GM21390 (cell line): ENCODE data around the gene H2AZ1.
A peak's percentile ranks its signal among the peaks of the same experiment; 100 is the strongest.
"Not testable (repeated sequence)": the region's sequence is repeated elsewhere in the genome, so short reads cannot be mapped to it uniquely, and the experiment has no call there.

Source experiments
- ATAC-seq: cut with Tn5 transposase; IDR thresholded peaks from one replicate; pipeline ENCODE4 v1.9.1; 2021; ENCODE audit not compliant: unreplicated experiment

Gene H2AZ1

DNA sequence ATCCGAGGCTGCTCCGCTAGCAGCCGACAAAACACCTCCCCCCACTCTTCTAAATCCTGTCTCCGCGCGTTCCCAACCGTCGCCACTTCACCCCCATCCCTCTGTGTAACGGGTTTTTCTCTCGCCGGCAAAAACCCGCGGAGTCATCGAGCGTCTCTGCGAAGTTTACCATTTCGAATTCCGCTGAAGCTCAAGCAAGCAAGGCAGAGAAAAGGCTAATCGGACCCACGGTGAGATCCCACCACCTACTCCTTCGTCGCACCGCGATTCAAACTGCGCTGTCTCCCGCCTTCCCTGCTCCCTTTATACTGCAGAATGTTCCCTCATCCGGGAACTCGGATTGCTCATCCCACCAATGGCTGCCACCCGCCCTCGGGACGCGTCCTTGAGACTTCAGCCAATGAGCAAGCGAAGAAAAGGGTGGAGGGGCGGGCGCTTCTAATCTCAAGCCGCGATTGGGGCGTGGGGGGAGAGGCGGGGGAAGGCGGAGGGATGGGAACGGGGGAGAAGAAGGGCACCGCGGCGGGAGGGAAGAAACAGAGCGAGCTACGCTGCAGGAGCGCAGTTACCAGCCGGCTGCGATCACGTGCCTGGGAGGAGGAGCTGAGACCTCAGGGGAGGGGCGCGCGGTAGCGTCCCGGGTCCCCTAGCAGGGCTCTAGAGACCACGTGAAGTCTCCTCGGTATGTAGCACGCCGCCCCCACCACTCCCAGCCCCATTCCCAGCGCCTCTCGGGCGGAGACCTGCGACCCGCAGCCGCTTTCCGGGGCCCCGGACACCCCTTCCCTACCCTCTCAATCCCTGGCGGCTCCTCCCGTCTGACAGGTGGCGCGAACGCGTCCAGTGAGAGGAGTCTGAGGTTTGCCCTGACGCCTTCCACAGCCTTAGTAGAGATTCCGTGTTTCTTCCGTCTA, at the start of gene H2AZ1:
TSS of gene H2AZ1 (minus strand) at position 277 of the 914 bp plus-strand sequence. CDS start at position 172, 105 bp downstream.
- peak; percentile 63 for ATAC-seq

DNA sequence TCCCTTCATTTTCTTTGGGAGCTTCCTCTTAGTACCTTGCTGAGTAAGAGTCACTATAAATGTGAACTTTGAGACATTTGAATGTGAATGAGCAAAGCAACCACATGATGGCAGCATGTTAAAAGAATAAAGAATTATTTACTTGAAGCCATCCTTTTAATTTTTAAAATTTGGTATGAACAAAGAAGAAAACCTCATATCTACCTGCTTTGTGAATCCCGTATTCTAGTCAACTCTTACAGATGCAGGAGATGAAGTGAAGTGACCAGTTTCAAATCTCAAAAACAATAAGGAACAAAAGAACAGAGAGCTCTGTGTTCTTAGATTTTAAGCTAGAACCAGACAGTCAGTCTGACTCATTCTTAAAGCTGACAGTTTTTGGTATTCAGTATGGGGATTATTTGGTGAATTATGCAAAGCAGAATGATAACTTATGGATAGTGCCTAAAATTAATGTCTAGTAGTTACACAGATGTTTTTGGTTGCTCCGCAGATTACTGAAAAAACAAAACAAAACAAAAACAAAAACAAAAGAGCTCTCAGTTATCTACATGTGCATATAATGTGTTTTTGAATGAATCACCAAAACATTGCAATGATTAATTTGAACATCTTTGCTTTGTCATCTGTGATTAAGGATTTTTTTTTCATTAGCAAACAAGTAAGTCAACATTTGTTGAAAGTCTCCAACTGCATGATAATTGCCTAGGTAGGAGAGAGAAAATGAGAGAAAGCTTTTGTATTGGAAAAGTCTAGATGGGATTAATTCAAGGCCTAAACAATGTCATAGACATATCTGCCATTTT, 48.2 kb upstream of the H2AZ1 start:
- ATAC-seq, result peak; percentile 75

DNA sequence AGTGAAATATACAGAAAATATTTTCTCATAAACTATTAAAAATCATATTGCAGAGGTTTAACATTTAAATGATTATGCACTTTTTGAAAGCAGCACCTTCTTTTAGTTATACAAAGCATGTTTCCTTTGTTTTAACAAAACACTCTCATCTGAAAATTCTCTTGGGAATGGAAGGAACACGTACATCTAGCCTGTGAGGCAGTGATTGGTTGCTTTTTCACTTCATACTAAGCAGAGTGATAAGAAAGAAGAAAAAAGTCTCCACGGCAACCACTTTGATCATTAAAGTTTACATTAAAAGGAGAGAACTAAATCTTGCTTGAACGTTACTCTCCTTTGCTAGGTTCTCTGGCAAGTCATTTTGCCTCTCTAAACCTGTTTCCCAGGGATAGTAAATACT, 41.7 kb upstream of the H2AZ1 start:
- ATAC-seq, result no peak

DNA sequence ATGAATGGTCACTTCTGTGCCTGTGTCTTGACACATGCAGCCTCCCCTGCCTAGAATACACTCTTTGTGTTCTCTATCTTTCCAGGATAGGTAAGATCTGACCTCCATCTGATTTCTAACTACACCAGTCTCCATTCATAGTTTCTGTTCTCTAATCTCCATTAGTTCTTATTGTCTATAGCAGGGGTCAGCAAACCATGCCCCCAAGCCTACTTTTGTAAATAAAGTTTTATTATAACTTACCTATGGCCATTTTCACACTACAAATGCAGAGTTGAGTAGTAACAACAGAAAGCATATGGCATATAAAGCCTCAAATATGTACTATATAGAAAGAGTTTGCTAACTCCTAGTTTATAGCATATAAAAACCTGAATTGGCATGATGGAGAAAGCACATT, 37.6 kb upstream of the H2AZ1 start:
- ATAC-seq, result no peak

DNA sequence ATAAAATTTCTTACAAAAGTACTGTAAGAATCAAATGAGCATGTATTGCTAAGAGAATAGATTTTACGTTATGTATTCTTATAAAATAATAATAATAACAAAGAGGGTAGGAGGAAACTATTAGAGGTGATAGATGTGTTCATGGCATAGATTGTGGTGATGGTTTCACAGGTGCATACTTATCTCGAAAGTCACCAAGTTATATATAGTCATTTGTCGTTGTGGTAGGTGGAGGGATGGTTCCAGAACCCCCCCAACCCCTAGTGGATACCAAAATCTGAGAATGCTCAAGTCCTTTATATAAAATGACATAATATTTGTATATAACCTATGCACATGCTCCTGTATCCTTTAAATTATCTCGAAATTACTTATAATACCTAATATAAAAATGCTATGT, 36.7 kb upstream of the H2AZ1 start:
- ATAC-seq, result peak; percentile 49

DNA sequence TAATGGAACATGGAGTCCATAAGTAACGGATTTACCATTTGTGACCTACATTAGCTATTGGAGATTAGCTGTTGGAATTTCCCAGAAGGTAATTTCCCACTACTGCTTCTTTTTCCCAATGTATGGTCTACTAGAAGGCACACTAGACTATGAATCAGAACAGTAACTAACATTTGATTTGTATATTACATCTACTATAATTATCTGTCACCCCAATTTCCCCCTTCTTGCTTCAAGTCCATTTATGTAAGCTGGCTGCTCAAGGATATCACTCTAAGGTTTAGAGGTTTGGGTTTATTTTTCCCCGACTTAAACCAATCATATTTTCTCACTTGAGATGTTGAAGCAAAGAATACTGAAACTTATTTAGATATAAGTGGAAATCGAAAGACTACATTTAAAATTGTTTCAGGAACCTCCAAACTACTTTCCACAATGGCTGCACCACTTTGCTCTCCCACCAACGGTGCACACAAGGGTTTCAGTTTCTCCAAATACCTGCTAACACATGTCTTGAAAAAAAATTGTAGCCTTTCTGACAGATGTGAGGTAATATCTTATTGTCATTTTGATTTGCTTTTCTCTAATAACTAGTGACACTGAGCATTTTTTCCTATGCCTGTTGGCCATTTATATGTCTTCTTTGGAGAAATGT, 33.3 kb upstream of the H2AZ1 start:
- ATAC-seq, result peak; percentile 59

DNA sequence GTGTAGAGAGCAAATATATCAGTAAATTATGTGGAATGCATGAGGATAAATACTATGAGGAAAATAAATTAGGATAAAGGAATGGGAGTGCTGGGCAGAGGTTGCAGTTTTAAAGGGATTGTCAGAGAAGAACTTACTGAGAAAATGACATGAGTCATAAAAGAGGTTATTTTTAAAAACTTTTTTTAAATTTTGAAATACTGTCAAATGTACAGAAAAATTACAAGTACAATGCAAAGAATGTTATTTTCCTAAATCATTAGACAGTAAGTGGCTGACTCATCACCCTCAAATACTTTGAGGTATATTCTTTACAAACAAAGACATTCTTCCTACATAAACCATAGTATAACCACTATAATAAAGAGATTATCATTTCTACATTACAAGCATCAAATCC, 29.8 kb upstream of the H2AZ1 start:
- ATAC-seq, result no peak

DNA sequence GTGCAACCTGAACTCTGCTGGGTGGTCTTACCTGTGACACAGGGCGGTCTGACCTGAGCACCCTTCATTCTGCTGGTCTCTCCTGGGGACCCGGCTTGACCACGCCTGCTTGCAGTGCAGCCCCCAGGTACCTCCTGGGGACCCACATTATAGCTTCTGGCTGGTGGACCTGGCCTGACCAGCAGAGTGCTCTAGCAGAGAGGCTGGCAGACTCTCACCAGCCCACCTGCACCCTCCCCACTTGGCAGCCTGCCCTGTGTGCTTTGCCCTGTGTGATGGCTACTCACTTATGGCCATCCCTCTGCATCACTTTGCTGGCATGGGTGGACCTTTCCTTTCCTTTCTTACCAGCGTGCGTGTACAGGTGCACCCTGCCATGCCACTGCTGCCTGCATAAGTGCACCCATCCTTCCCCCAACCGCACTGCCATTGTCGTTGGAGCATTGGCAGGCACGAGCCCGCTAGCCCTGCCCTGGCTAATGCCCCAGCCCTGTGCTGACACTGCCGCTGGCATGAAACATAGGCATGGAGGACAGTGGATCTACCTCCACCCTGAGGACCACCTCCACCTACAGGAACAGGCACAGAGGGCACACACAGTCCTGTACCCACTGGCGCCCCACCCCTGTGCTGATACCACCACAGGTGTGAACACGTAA, 21.5 kb upstream of the H2AZ1 start:
- ATAC-seq, result no peak

DNA sequence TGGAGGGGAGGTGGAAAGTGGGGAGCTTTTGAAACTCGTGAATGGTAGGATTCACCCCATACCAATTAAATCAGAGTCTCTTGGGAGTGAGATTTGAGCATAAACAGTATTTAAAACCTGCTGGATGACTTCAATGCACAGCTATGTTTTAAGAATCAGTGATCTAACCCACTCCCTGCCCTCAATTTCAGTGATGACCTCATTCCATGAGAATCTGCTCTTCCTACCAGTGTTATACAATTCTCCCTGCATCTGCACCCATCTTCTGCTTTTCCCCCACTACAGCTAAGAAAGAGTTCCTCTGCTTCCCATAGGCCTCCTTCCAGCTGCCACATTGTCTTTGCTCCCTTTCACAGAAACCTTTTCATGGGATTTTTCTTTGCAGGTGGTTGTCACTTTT, 18.3 kb upstream of the H2AZ1 start:
- ATAC-seq, result no peak

DNA sequence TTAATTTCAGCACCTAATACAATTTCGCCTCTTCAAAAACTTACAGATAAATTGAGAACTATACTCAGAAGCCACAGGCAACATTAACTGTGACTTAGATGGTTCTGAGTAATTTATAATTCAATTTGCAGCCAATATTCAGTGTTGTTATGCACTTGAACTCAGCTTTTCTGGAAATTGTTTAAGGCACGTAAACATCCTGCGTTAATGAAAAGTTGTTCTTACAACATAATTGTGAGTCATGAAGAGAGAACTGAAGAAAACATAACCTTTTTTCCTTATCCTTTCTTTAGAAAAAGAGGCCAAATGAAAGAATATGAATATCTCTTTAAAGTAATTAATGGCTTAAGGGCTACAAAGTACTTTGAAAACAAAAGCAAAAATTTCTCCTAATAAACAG, 16.6 kb upstream of the H2AZ1 start:
- no peak for ATAC-seq

DNA sequence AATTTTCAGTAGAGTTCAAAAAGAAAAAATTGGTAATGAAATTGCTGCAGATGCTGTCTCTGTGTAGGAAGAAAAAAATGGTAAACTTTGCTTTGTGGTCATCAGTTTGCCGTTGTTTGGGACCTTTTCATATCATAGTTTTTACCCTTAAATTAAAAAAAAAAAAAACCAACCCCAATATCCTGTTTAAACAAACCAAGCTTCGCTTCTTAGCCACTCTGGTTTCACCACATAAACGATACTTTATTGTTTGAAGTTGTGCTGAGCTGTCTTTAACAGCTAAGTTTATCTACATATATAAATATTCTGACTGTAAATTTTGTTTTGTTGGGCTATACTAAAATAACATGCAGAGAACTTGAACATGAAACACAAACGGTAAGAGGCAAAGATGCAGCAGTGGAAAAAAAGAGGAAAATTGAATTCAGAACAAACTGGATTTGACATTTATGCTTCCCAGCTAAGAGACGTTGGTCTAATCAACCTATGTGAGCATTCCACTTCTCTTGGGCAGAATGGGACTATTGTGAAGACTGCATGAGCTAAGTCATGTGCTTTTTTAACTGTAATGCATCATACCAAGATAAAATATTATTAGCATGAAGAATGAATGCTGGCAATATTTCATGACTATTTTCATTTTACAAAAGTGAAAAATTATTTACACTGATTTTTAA, 15.7 kb upstream of the H2AZ1 start:
- ATAC-seq, result no peak

DNA sequence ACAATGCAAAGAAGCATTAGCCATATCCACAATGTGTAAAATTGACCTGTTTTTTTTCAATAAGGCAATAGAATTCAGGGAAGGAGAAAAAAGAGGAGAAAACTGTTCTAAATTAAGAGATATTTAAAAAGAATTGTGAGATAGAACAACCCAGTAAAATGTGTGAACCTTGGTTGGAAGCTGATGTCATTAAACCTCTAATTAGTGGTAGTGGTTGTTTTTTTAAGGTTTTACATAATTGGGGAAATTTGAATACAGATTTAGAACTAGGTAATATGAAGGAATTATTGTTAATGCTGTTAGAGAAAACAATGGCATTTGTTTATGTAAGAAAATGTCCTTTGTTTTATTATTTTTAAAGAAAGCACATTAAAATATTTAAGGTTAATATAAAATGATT, 15.1 kb upstream of the H2AZ1 start:
- no peak for ATAC-seq

DNA sequence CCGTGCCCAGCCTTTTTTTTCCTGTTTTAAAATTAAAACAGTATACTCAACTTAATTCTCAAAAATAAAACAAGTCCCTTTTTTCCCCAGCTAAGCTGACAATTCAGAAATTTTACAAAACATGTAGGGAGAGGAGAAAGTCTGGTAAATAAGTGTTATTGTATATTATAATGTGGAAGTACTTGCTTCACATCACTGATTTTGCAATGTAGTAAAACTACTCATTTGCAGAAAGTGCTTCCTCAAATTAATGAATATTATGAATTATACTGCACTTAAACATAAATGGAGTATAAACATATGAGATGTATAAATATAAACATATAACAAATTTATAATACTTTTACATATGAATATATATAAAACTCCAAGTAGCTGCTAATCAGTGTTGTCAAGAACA, 11.6 kb upstream of the H2AZ1 start:
- no peak for ATAC-seq

DNA sequence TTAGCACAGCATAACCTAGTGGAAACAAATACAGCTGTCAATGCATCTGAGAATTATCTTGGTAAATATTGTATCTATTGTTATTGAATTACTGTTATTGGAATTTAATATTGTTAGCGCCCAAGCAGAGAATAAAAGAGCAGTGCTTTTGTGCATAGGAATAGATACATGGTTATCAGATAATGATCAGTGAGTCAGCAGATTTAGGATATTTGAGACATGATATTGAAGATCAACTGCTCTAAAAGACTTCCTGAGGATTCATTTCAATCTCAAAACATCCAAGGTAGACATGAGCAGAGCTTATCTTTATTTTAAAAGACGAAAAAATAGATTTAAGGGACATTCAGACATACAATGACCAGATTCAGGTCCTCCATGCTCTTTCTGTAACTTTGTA, 10.6 kb upstream of the H2AZ1 start:
- ATAC-seq, result no peak

DNA sequence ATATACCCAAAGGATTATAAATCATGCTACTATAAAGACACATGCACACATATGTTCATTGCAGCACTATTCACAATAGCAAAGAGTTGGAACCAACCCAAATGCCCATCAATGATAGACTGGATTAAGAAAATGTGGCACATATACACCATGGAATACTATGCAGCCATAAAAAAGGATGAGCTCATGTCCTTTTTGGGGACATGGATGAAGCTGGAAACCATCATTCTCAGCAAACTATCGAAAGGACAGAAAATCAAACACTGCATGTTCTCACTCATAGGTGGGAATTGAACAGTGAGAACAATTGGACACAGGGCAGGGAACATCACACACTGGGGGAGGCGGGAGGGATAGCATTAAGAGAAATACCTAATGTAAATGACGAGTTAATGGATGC, 8.1 kb upstream of the H2AZ1 start:
- ATAC-seq, result not testable (repeated sequence)

DNA sequence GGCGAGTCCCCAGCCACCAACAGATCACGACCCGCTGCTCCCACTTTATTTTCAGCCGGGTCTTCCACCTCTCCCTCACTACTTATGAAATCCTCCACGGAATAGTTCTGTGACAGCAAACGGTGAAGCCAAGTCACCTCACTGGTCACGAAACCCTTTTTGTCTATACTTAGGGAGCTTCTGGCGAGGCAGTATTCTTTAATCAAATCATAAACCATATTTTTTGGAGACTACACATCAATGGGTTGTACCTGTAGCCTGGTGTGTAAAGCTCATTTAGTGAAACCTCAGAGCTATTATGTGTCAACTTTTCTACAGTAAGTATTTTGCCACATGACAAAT, 809 bp upstream of the H2AZ1 start:
- ATAC-seq, result no peak

DNA sequence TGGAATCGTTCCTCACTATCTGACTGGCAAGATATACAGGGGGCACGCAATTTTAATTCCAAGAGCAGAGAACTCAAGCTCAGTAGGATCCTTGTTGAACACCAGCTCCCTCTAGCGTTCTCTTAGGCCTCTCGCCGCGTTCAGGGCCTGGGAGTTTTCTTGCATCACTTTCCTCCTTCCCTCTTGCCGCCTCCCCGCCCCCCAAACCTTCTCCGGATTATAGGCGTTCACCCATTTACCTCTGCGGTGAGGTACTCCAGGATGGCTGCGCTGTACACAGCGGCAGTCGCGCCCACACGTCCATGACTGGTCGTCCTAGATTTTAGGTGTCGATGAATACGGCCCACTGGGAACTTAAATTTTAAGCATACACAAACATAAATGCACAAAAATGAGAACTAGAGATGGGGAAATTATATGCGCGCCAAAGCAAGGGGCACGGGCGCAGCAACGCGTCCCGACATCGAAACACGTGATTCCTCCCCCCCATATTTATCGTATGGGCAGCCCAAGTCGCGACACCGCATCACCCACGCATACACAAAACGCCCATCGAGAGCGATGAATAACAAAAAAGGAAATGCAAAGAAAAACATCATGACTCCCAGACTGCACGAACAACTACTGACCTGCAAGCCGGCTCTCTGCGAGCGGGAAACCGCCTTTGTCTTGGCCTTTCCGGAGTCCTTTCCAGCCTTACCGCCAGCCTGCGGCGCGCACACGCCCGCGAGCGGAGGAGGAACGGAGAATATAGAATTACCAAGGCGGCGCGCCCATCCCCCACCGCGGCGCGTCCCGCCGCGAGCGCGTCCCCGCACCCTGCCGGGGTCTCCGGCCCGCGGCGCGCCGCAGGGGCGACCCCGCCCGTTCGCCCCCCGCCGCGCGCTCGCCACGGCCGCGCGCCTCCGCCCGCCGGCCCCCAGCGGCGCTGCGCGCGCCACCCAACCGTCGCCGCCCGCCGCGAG, 759 bp downstream of the H2AZ1 start:
- peak; percentile 24 for ATAC-seq

DNA sequence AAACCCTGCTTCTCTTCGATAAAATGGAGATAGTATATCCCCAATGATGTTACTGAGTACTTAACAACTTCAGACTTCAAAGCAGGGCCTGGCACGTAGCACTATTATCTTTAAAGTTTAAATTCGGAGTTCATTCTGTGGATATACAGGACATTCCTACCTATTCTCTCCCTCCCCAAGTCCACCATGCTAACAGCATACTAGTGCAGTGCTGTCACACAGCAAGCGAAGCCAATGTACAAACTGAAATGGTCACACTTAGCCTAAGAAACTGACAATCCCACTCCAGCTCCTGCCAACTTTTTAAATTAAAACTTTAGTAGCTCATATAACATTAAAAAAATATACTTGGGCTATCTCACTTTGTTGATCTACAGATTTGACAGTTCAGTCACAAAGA, 2.5 kb downstream of the H2AZ1 start:
- no peak for ATAC-seq

DNA sequence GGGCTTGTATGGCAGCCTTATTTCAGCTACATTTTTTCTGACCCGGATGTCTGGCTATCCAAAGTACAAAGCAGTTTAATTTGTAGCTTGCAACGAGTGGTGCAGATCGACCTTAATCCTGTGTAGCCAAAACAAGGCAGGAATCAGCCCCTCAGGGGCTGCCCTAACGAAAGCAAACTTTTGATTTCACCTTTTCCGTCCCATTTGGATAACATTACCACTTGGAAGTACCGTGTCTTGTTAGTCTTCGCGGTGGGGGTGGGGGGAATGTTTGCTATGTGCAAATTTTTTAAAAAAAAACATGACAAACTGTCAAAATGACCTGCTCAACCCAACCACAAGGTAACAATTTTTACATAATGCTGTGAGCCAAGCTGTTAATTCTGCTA, 2.9 kb downstream of the H2AZ1 start:
- no peak for ATAC-seq
